Thyroid gland (tissue), 4 donors: Measurements from ENCODE around the gene OAT. TPM values are rescaled to one million over a fixed set of nuclear protein-coding genes. Genes with fewer than 3 reads are reported as not detected.

ENCODE experiments used
- DNase-seq, 2 donors: peaks; one replicate each; pipeline ENCODE4 v3.0.0-alpha.2; 2019
- H3K27ac ChIP-seq, 3 donors: fragments of 200-600 bp; sonication (generic); 1 replicate in 2 of 3; 2 replicates in 1 of 3; pipeline ENCODE4 v1.5.1; 2016 to 2019; ENCODE audit warnings: mild to moderate bottlenecking in 1 of 3, moderate library complexity in 1 of 3
- H3K27me3 ChIP-seq: fragments of 200-600 bp; sonication (generic); one replicate; pipeline ENCODE4 v1.5.1; 2019
- H3K36me3 ChIP-seq, 2 donors: fragments of 200-600 bp; sonication (generic); one replicate each; pipeline ENCODE4 v1.5.1; 2016 to 2019
- H3K4me1 ChIP-seq, 2 donors: fragments of 200-600 bp; sonication (generic); one replicate each; pipeline ENCODE4 v1.5.1; 2017 to 2019
- H3K4me3 ChIP-seq, 3 donors: fragments of 200-600 bp; sonication (generic); replicated peaks in 1 of 3; 1 replicate in 2 of 3; 2 replicates in 1 of 3; pipeline ENCODE4 v1.5.1; 2016; ENCODE audit warnings: mild to moderate bottlenecking in 1 of 3
- H3K9me3 ChIP-seq: fragments of 200-600 bp; sonication (generic); one replicate; pipeline ENCODE4 v1.5.1; 2017
- CTCF ChIP-seq, 6 experiments: fragments of 200-600 bp in 3 of 6; fragments of 450-650 bp in 3 of 6; sonication (generic) in 3 of 6; IDR thresholded peaks; one replicate each; pipeline ENCODE4 v1.5.1; 2016 to 2019; ENCODE audit warnings: antibody characterized with exemption in 6 of 6, mild to moderate bottlenecking in 2 of 6, inconsistent platforms in 1 of 6, moderate library complexity in 1 of 6
- POLR2A ChIP-seq, 2 donors: fragments of 450-650 bp; IDR thresholded peaks; one replicate each; pipeline ENCODE4 v1.6.1; 2017; ENCODE audit warnings: antibody characterized with exemption in 2 of 2, mild to moderate bottlenecking in 2 of 2, moderate library complexity in 1 of 2
- WGBS, 2 donors: methylation state at CpG; one replicate each; pipeline ENCODE4 v1.1.5; 2017; 5-methylcytosine and 5-hydroxymethylcytosine counted together
- intact Hi-C: fragments of 100-400 bp; cut with DNase I; formaldehyde crosslinking; loops from one replicate; pipeline ENCODE4 v1.15.1; 2023
- total RNA-seq, 4 donors: library from RNA; depleted of rRNA; stranded (reverse); fragments of >200 nt; gene quantifications; one replicate each; pipeline ENCODE4 v1.2.3, GENCODE V29; 2016

The OAT gene
- total RNA-seq, 4 donors from 2014 or later, result 75.3 to 111 (median 95.8) TPM

- Histone ChIP-seq H3K27ac (no peak overlapping the region), H3K4me3 (no peak overlapping the region), H3K9me3 (no peaks in the 10 kb centered on the region), H3K27me3 (no peaks in the 10 kb centered on the region), H3K4me1 (no peaks in the 10 kb centered on the region), H3K36me3 (no peaks in the 10 kb centered on the region)
- TF ChIP-seq POLR2A (IDR thresholded peaks at IDR 0.05), result no peak
- TF ChIP-seq CTCF (IDR thresholded peaks at IDR 0.05), result no peak
- 91 to 94% methylated on average over 4 of the region's 4 CpGs for WGBS, 2 donors
- intact Hi-C loops, result no loop called here
- no peak for DNase-seq
Observed at GRCh38 chr10:124369066-124369465, 49.7 kb downstream of the OAT start.

GRCh38 chr10:124367936-124368335 is 50.8 kb downstream of the OAT start:
- Histone ChIP-seq H3K9me3 (no peaks in the 10 kb centered on the region), H3K4me3 (no peak overlapping the region), H3K36me3 (no peaks in the 10 kb centered on the region), H3K27ac (no peak overlapping the region), H3K4me1 (no peaks in the 10 kb centered on the region), H3K27me3 (no peaks in the 10 kb centered on the region)
- intact Hi-C loops, result no loop called here
- DNase-seq, result no peak
- WGBS, 2 donors, result 64 to 67% methylated on average over 11 to 12 of the region's 18 CpGs
- TF ChIP-seq POLR2A (IDR thresholded peaks at IDR 0.05) (no peak), CTCF (IDR thresholded peaks at IDR 0.05) (no peak)

GRCh38 chr10:124367414-124367813 is 51.3 kb downstream of the OAT start:
- no peak overlapping the region for H3K4me3 ChIP-seq
- 98 to 100% methylated on average over 4 of the region's 4 CpGs for WGBS, 2 donors
- H3K27ac ChIP-seq, result no peak overlapping the region
- H3K9me3 ChIP-seq, result no peaks in the 10 kb centered on the region
- DNase-seq, result no peak
- TF ChIP-seq CTCF (IDR thresholded peaks at IDR 0.05) (no peak), POLR2A (IDR thresholded peaks at IDR 0.05) (no peak)
- H3K27me3 ChIP-seq, result no peaks in the 10 kb centered on the region
- intact Hi-C loops, result no loop called here
- H3K36me3 ChIP-seq, result no peaks in the 10 kb centered on the region
- no peaks in the 10 kb centered on the region for H3K4me1 ChIP-seq

- H3K4me3 ChIP-seq, result no peak overlapping the region
- intact Hi-C loops, result no loop called here
- no peak overlapping the region for H3K27ac ChIP-seq
- no peaks in the 10 kb centered on the region for H3K4me1 ChIP-seq
- H3K36me3 ChIP-seq, result no peaks in the 10 kb centered on the region
- 74 to 80% methylated on average over 7 of the region's 7 CpGs for WGBS, 2 donors
- no peaks in the 10 kb centered on the region for H3K27me3 ChIP-seq
- no peaks in the 10 kb centered on the region for H3K9me3 ChIP-seq
- no peak for TF ChIP-seq POLR2A (IDR thresholded peaks at IDR 0.05)
- no peak for TF ChIP-seq CTCF (IDR thresholded peaks at IDR 0.05)
- DNase-seq, result no peak
Observed at GRCh38 chr10:124366825-124367224, 51.9 kb downstream of the OAT start.

GRCh38 chr10:124366343-124366742 is 52.4 kb downstream of the OAT start:
- Histone ChIP-seq H3K9me3 (no peaks in the 10 kb centered on the region), H3K27me3 (no peaks in the 10 kb centered on the region), H3K4me1 (no peaks in the 10 kb centered on the region), H3K4me3 (no peak overlapping the region), H3K27ac (no peak overlapping the region), H3K36me3 (no peaks in the 10 kb centered on the region)
- DNase-seq, result no peak
- TF ChIP-seq POLR2A (IDR thresholded peaks at IDR 0.05) (no peak), CTCF (IDR thresholded peaks at IDR 0.05) (no peak)
- intact Hi-C loops, result no loop called here
- WGBS, 2 donors, result 63 to 65% methylated on average over 5 of the region's 5 CpGs
